SHP77 (cell line): ENCODE results near the gene PCP4.

ENCODE experiments used
- DNase-seq, 2 experiments: peaks; one replicate each; lab custom pipeline; 2025; lab: John Stamatoyannopoulos, UW

The PCP4 gene

GRCh38 chr21:39867198-39867650 is at the start of gene PCP4:
Gene PCP4, plus strand, starts transcription at chr21:39867438. Its CDS starts 64 bp downstream, at chr21:39867502.
- DNase-seq: peak; percentile 41 to 70

- no peak for DNase-seq
Measured at GRCh38 chr21:39818557-39818956, 48.7 kb upstream of the PCP4 start.

GRCh38 chr21:39822042-39822441 is 45.2 kb upstream of the PCP4 start:
- no peak for DNase-seq

- DNase-seq: no peak
Measured at GRCh38 chr21:39825250-39825649, 42.0 kb upstream of the PCP4 start.

- no peak for DNase-seq
Measured at GRCh38 chr21:39834543-39834942, 32.7 kb upstream of the PCP4 start.

DNA sequence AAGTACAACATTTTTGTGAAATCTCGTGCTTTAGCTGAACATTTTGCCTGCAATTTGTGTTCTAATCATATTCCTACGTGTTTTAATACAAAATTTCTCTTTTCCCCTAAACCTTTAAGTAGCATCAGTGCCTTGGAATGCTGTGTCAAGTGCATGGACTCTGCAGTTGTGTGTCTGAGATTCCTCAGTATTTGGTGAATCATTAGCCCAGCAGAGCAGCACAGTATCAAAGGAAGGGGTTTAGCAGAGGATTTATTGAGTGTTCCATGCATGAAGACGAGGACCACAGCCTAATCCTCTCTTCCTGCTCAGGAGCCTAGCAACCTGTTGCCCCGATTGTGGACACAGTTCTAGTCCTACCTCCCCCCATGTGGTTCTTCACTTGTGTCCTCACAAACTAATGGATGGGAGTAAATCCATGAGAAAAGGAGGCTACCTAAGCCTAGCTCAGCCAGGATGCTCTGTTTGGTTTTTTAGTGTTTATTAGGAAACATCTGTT is 29.3 kb upstream of the PCP4 start:
- DNase-seq: no peak

GRCh38 chr21:39840373-39841097 is 26.7 kb upstream of the PCP4 start:
- no peak for DNase-seq

GRCh38 chr21:39842741-39843459 is 24.3 kb upstream of the PCP4 start:
- no peak for DNase-seq

GRCh38 chr21:39843483-39843882 is 23.8 kb upstream of the PCP4 start:
- DNase-seq: no peak

DNA sequence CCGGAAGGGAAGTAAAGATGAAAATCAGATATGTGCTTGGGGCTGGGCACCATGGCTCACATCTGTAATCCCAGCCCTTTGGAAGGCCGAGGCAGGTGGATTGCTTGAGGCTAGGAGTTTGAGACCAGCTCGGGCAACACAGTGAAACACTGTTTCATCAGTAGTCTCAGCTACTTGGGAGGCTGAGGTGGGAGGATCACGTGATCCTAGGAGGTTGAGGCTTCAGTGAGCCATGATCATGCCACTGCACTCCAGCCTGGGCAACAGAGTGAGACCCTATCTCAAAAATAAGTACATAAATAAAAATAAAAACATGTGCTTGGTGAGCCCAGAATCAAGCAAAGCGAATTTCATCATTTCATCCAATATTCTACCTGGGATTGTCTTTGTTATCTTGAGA is 23.3 kb upstream of the PCP4 start:
- DNase-seq: no peak

GRCh38 chr21:39845571-39846130 is 21.6 kb upstream of the PCP4 start:
- DNase-seq: no peak

DNA sequence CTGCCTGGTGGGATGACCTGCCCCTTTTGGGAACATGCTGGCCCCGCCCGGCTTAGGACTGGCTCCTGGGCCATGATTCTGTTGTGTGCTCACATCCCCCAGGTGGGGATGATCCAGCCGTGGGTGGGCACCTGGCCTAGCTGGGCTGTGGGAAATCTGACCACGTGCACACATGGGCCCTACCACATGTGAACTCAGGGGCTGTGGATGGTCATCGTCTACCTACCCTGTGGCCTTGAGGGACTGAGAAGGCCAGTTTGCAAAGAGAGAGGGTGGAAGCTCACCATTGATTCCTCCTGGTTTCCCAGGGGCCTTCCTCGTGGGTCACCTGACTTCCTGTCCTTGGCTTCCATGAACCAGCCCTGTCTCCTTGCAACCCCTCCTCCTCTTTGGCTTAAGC is 19.4 kb upstream of the PCP4 start:
- no peak for DNase-seq

DNA sequence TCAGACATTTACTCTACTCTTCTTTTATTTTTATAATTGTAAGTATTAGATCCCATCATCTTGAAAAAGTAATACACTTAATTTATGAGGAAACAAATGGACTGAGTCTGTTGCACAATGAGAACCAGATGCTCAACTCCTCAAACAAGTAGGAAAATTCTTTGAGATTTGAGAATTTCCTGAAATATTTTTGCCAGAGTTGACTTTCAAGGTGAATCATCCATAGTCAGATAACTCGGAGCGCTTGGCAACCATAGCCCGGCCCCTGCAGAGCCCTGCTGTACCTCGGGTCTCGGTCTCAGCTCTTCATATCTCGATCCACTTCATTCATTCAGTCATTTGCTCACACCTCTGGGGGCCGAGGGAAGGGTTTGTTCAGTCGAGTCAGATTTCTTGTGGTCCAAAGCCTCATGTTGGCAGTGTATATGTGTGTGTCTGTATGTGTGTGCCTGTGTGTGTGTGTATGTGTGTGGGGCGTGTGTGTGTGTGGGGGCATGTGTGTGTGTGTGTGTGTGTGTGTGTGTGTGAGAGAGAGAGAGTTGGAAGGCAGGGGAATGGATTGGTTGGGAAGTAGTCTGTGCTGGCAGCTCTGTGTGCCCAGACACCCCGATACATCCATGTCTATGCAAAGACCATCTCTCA is 18.1 kb upstream of the PCP4 start:
- DNase-seq: no peak

- DNase-seq: no peak
Measured at GRCh38 chr21:39850333-39850732, 16.9 kb upstream of the PCP4 start.

DNA sequence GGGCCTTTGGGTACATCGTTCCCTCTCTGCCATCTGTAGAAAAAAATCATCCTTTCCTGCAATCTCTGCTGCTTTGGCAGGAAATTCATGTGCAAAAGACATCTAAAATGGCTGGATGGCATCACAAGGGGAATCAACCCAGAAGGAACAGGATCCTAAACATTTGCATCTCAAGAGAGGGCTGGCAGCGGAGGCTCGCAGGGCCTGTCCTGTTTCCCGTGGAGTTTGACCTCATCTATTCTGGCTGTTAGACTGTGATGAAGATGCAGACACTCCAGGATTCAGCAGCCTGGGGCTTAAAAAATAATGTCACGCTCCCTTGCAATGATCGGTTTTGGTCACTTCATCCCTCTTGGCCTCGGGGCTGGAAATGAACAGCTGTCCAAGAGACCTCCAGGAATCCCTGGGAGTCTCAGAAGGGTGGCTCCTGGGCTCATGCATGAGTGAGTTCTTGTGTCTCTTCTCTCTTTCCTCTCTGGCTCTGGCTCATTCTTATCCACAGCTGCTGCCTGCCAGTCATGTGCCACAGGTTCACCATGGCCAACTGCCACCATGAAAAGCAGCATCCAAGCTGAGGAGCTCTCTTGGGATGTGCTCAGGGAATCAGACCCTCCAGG is 16.1 kb upstream of the PCP4 start:
- DNase-seq: no peak

GRCh38 chr21:39852021-39852721 is 15.1 kb upstream of the PCP4 start:
- DNase-seq: peak; percentile 22 to 38

GRCh38 chr21:39852726-39853500 is 14.3 kb upstream of the PCP4 start:
- peak; percentile 3 to 29 for DNase-seq

GRCh38 chr21:39854572-39854971 is 12.7 kb upstream of the PCP4 start:
- no peak for DNase-seq

- DNase-seq: no peak
Measured at GRCh38 chr21:39855595-39855994, 11.6 kb upstream of the PCP4 start.

DNA sequence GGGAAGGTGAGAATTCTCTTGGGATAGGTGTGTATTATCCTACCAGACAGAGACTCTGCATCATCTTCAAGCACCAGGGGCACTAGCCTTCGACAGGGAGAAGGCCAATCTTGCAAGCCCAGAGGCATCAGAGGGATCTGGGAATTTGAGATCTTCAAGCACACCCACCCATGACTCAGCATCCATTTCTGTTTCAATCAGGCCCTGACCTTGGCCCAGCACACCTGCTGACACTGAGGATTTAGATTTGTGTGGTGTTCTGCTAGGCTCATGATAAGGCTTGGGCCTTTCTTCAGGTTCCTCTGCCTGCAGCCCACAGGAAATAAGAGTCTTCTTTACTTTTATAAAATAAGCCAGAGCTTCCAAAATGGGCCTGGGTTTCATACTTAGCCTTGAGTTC is 6.6 kb upstream of the PCP4 start:
- no peak for DNase-seq

DNA sequence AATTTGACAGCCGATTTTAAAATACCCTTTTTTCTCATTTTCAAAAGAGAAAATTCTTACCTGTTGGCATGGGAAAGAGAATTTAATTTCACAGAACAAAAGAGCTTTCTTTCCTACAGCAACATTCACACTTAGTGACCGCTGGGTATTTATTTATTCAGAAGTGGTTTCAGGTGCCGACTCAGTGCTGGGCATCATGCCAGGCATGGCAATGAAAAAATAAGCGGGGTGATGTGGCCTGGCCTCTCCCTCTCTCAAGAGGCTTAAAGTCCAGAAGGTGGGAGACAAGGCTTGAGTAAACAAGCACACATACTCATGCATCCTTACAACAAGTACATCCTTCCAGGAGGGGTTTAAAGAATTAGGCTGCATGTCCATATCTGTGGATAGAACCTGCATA is 4.1 kb upstream of the PCP4 start:
- DNase-seq: peak; percentile 25 to 53
